Bone marrow (tissue), 2 donors: ENCODE results near the gene MRGPRE.

Experiments used
- DNase-seq, 2 donors: peaks; one replicate each; lab custom pipeline; 2025; lab: John Stamatoyannopoulos, UW

Gene MRGPRE

DNA sequence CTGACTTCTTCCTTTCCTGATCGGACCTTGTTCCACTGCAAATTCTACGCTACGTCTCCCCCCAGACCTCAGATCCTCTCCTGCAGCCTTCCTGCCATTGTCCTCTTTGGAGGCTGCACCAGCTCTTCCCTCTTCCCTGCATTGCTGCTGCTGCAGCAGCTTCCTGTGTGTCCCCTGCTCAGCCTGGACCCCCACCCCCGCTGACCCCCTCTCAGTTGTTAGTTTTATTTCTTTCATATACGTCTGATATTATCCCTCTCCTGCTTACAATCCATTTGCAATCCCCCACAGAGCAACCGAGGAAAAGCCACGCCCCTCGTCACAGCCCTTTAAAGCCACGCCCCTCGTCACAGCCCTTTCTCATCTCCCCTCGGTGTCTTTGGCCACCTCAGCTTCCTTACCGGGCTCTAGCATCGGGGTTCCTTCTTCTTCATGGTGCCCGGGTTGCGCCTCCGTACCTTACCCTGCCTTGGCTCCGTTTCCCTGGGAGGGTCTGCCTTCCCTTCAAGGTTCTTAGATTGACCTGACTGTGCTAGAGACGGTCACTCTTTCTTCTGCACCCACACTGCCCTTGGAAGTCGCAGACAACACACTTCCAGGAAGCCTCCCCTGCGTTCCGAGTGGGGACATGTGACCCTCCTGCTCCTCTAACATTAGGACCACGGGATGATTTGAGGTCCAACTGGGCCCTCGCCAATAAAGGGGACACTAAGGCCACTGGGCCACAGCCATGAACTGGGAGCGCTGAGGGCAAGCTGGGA lies 18.4 kb downstream of the MRGPRE start:
- DNase-seq, result no peak

DNA sequence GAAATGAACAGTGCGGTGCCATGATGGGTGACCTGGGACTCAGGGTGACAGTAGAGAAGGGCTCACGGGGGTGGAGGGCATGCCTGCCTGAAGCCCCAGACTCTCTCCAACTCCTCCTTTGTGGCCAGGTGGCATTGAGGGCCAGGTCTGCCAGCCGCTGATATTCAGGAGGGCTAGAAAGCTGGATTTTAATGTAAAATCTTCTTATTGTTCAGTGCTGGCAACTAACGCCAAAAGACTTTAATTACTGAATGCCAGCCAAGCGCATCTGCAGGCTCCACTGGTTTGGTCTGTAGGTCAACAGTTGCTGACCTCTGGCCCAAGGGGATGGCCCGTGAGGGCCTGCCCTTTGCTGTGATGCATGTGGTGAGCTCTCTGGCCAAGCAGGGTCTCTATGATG lies 23.9 kb downstream of the MRGPRE start:
- DNase-seq, result no peak

DNA sequence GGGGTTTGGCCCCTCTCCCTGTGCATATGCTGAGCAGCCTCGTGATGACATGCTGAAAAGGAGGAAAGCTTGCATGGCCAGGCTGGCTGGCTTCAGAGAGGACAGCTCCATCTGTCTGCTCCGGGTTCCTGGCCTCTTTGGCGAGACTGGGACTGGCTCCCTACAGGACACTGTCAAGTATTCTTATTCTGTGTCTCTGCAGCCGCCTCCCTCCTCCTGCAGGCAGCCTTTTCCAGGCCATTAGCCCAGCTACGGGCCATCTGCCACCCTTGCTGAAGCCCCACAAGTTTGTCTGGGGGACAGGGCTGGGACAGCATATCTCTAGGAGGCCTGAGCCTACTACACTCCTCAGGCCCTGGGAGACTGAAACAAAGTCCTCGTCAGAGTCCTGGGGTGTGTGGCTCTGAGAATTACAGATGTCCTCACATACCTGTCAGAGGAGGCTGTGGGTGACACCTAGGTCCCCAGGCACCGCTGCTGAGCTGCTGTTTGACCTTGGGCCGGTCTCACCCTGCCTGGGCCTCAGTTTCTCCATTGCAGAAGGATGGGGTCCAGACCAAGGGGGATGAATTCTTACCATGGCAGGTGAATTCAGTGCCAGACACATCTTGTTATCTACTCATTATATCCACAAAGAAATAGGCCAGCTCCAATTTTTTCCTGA lies 24.6 kb downstream of the MRGPRE start:
- DNase-seq, result no peak

DNA sequence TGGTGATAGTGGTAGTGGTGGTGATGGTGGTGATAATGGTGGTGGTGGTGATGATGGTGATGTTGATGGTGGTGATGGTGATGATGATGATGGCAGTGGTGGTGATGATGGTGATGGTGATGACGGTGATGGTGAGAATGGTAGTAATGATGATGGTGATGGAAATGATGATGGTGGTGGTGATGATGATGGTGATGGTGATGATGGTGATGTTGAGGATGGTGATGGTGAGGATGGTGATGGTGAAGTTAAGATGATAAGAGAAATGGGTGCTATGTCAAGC lies 25.4 kb downstream of the MRGPRE start:
- no peak for DNase-seq

DNA sequence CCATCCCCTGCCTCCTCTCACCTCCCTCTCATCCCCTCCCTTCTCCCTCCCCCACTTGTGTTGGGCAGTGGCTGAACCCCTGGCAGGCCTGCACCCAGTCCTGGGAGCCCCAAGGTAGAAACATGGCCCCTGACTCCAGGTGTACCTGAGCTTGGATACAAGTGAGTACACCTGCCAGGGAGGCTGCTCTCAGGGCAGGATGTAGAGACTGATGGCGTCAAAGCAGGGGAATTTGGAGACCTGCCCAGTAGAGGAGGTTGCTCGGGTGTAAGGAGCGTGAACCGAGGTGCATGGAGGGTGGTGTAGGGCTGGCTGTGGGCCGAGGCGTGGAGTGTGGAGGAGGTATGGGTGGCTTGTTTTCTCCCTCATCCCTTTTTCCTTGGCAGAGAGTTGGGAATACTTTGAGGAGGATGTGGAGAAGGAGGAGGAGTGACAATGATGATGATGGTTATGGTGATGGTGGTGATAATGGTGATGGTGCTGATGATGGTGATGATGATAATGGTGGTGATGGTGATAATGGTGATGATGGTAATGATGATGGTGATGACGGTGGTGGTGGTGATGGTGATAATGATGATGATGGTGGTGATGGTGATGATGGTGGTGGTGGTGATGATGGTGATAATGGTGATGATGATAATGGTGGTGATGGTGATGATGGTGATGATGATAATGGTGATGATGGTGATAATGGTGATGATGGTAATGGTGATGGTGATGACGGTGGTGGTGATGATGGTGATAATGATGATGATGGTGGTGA lies 25.9 kb downstream of the MRGPRE start:
- no peak for DNase-seq

DNA sequence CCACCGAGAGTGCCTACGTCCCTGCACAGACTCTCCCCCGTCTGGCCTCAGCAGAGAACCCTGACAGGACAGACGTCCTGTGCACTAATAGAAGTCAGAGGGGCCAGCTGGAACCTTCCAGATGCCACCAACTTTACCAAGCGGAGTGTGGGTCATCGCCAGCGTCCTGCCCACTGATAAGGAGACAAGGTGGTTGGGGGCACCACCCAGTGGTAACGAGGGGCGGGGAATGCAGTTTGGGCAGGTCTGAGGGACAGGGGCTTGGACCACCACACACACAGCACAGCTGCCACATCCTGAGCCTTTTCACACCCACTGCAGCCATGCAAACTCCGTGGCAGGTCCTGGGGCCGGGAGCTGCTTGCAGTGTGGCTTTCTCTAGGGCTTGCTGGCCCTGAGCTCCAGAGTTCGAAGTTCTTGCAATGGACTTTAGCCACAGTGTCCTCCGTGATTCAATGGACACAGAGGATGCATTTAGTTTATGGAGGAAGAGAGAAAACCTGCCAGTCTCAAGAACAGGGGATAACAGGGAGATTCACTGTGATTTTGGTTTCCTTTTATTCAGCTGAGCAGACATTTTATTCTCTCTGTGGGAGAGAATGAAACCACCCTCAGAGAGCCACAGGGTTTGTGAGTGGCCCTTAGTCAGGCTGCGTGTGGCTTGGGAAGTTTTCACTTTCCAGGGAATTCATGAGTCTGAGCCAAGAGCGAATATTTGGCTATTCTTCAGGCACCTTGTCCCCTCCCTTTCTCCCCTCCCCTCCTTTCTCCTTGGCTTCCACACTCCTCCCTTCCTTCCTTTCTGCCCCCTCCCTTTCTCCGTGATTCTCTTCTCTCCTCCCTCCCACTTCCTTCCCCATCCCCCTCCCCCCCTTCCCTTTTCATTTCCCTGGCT lies 26.7 kb downstream of the MRGPRE start:
- DNase-seq, result no peak

DNA sequence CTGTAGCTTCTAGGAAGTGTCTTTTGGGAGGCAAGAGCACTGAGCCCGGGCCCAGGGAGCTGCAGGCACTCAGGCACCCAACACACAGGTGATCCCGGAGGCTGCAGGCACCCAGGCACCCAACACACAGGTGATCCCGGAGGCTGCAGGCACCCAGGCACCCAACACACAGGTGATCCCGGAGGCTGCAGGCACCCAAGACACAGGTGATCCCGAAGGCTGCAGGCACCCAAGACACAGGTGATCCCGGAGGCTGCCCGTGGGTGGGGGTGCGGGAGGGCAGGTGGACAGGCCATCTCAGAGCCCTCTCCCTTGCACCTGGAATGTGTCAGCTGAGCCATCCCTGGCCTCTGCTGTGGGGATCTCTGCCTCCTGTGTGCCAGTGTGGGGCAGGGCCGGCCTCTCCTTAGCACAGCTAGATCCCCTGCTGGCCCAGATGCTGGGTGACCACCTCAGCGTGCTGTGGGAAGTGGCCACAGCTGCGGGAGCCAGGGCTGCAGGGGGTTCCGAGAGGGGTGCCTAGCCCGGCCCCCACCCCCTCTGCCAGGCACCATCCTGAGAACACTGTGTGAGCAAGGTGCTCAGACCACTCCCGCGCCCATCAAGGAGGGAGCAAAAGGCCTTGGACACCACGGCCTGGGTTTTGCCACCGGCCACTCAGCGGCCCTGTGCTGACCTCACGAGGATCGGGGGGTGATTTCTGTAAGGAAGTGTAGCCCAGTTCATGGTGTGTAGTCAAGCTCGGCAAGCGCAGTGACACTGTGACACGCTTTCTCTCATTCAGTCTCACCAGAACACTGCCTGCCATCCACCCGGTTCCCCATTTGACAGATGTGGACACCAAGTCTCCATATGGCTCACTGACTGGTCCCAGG lies 27.8 kb downstream of the MRGPRE start:
- DNase-seq, result no peak

DNA sequence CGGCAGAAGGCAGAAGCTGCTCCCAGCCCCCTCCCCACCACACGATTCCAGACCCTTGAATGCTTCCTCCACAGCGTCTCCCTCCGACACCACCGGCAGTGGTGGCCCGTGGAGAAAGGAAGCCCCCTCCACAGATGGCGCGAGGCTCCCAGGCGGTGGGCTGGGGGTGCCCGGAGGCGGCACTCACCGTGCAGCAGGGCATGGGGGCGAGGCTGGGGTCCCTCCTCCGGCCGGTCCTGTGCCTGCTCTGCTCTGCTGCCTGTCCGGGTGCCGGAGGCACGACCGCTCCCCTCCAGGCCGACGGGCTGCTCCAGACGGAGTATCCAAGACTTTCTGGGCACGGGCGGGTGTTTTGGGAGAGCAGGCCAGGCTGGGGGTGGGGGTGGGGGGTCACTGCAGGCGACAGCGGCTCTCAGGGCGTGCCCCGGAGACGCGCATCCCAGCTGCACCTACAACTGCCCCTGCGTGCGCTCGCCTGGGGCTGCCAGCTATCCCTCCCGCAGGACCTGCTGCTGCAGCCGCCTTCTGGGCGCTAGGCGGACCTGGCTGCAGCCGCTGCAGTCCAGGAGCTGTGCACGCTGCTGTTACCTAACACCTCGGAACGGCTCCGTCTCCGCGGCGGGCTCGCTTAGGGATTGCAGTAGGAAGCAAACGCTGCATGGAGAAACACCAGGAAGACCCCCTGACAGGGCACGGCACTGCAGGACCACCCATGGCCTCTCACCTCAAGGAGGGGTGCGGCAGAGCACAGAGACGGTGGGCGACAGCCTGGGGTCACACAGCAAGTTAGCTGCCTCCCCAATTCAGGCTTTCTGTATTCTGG lies 28.8 kb downstream of the MRGPRE start:
- DNase-seq, result no peak

DNA sequence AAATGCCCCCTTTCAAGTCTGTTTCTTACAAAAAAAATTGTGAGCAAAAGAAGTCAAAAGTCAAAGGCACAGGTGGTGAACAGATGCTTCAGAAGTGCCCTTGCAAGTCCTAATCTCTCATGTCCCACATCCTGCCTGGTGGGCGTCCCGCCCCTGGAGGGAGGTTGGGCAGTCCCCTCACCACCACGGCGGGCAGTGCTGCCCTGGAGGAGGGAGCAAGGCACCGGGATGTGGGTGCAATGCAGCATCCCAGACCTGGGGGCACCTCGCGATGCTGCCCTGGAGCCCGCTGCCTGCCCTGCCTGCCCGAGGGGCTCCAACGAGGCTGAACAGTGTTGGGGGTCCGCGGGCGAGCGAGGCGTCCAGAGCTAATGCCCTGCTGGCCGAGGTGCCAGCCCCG lies 29.5 kb downstream of the MRGPRE start:
- DNase-seq, result no peak

DNA sequence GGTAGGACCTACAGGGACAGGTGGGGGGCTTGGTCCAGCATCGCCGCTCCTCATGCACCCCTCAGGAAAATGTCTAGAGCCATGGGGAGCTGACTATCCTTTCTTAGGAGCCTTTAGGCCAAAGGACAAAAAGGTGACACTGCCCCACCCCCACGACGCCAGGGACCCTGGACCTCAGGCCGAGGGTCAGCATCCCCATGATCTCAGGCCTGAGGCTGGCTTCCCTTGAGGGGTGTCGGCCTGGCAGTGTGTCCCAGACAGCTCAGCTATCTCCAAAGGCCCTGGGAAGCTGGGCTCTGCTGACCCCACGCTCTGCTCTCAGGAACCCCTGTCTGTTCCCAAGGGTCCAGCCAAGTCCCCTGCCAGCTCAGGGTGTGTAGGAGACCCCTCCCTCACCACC lies 29.9 kb downstream of the MRGPRE start:
- DNase-seq, result no peak

DNA sequence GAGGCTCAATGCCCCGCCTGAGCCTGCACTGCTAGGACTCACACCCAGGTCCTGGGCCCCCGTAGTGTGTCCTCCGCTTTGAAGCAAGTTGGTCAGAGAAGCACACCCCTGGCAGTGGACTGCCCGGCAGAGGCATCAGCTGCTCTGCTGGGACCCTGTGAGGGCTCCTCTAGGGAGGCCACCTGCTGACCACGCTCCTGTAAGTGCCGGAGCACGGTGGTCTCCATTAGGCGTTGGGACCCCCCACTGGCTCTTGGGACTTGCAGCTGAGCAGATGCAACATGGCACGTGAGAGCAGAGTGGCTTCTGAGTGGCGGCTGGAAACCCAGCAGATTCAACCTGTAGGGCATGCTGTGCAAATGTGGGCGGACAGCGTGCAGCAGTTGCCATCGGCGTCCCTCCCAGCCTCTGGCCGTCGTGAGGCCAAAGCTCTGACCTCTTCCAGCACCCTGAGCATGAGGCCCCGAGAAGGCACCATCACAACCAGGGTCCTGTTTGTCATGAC lies 30.5 kb downstream of the MRGPRE start:
- DNase-seq, result no peak

DNA sequence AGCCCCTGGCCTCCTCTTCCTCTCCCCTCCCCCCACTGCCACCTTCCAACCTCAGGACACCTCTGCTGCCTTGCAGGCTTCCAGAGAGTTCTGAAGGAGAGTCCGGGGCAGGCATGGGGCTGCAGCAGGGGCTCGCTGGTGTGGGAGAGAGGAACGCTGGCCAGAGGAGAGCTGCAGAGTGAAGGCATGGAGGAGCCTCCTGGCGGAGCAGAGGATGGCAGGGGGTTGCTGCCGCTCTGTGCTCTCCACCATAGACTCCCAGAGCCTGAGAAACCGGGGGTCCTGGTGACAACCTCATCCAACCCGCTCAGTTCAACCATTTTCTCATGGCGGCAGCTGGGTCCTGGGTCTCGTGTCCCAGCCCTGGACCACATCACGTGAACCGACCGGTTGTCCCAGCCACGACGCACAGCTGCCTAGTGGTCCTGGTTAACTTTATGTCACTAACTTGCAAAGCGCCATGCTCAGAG lies 31.1 kb downstream of the MRGPRE start:
- no peak for DNase-seq

DNA sequence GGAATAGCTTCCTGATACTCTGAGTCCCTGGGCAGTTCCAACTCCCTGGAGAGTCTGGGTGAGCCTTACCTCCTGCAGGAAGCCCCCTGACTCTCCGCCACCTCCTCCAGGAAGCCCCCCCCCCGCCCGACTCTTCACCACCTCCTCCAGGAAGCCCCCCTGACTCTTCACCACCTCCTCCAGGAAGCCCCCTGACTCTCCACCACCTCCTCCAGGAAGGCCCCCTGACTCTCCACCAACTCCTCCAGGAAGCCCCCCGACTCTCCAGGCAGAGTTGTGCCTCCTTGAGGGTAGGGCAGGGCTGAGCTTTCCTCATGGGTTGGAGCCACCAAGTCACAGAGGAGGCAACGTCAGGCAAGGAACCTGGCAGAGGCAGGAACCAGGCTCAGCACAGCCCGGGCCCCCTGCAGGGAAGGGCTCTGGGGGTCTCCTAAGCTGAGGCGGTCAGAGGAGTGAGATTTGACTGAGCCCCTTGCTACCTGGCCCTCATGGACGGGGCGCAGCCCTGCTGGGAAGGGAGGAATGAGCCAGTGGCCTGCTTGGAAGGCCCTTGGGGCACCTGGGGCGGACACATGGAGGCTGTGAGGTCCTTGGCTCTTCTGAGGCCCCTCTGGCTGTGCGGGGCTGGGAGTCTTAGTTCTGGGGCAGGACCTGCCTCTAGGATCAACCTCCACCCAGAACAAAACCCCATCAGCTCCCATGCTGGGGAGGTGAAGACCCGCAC lies 31.7 kb downstream of the MRGPRE start:
- DNase-seq, result no peak

DNA sequence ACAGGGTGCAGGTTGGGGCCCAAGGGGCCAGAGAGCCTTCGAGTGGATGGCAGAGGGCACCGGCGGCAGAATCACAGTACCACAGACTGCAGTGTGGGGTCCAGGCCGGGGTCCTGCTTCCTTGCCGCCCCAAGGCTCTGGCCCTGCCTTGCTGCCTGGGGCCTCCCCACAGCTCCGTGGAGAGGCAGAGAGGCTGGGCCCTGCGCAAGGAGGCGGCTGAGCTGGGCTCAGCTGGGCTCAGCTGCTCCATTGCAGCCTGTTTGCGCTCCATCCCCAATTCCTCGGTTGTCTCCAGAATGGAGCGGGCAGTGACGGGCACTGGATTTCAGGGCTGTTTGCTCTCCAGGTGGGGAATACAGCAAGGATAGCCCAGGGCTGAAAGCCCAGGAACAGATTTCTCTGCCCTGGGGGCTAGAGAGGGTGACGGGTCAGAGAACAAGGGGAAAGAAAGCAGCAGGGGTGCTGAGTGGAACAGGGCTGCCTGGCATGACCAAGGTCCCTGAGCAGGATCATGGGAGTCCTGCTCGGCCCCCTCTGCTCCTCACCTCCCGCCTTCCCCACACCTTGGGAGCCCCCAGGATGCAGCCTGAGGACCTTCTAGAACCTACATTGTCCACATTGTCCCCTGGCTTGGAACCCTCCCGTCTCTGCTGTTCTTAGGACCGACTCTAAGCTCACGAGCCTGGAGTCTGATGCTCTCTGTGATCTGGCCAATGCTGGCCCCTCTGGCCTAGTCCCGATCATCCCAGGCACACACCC lies 32.5 kb downstream of the MRGPRE start:
- no peak for DNase-seq

DNA sequence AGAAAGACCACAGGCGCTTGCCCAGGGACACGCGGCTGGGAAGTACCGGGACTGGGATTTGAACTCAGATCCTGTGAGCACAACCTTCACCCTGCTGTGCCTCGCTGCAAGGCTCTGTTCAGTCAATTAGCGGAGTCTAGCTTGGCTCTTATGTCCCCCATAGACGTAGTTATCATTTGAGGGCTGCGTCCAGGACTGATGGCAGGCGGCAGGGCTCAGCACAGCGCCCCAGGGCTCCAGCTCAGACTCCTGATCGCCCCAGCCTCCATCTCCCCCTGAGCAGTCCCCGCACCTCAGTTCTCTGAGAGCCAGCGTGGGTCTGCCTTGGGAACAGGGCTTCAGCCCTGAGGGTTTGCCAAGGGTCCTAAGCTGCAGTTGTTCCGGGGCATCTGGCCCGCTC lies 33.4 kb downstream of the MRGPRE start:
- no peak for DNase-seq

DNA sequence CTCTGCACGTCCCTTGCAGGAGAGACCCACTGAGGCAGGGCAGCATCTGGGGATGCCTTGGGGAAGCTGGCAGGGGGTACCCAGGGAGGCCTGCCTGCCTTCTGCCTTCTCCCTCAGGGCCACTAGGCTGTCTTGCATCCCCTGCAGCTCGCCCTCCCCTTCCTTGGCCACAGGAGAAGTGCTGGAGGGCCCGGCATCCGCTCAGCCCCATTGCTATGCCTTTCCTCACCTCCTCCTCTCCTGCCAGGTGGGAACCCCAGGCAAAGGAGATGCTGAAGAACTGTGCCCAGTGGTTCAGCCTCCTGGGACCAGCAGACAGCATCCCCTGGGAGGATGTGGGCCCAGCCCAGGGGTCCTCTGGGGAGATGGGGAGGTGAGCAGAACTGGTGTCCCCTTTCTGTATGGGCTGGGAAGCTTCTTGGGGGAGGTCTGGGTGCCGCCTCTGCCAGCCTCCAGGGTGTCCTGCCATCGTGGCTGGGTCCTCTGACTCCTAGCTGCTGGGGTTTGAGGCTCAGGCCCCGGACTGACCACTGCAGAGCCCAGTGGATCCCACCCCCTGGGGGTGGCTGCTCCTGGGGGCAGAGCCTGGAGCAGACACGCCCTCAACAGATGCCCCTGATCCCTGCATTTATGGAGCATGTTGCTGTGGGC lies 34.2 kb downstream of the MRGPRE start:
- DNase-seq, result no peak

DNA sequence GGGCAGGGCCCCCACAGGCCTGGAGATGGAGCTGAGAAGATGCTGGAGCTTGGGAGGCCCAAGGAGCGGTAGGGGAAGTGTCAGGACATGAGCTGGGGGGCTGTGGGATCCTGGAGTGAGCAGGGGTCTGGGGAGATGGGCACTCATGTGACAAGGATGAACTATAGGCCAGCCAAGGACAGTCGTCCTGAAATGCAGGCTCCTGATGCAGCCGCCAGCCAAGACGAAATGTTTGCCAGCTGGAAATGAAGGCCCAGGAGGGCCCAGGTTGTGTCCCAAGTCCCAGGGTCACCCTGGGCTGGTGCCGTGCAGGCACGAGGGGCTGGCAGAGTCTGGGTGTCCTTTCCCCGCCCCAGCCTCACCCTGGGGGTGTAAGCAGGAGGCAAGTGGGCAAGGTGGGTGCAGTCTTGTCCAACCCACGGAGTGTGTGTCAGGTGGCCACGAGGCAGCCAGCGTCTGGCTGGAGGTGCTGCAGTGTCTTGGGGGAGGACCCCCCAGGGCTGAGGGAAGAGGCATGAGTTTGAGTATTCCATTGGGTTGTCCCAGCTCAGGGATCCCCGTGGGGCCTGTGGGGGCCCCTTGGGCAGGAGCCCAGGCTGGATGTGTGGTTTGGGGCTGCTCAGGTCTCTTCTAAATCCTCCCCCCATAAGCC lies 35.0 kb downstream of the MRGPRE start:
- DNase-seq, result no peak
